Measurements from ENCODE around the gene CREBZF. TPM values are rescaled to one million over a fixed set of nuclear protein-coding genes. Genes with fewer than 3 reads are reported as not detected.

The CREBZF gene
- total RNA-seq, 1 donor from 2014 or later, result 44.7 TPM

DNA sequence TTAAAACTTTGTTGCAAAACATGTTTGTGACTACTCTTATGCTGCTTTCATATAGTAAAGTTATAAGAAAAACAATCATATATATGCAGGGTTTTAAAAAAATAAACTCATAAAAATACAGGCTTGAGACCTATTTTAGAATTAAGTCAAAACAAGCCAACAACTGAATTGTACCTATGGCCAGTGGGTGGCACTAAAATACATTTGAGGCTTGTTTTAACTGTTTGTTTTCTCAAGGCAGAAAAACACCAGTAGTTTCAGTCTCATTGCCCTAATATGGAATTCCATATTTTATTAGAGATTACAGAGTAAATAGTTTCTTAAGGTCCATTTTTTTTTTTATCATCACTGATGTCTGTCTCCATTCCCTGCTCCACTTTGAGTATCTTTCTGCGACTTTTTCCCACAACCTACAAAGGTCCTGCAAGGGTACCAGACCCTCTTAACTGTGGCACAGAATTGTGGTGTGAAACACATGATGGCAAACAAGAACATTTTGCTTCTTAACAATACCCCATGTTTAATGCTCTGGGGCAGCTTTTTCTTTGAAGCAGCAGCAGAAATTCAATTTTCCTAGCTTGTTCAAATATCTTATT lies 29.6 kb upstream of the CREBZF start:
- no peak overlapping the region for H3K4me3 Mint-ChIP-seq (ENCODE audit: unreplicated experiment)
- no peak overlapping the region for H3K27ac Mint-ChIP-seq (ENCODE audit: unreplicated experiment)
- H3K4me1 Mint-ChIP-seq (ENCODE audit: unreplicated experiment), result no peaks in the 10 kb centered on the region
- no peak for DNase-seq (ENCODE audit: extremely low spot score, unreplicated experiment)
- H3K36me3 Mint-ChIP-seq (ENCODE audit: unreplicated experiment), result no peaks in the 10 kb centered on the region
- H3K27me3 Mint-ChIP-seq (ENCODE audit: unreplicated experiment), result peaks cover 4% of the 10 kb centered on the region
- TF ChIP-seq, protein P1, sequence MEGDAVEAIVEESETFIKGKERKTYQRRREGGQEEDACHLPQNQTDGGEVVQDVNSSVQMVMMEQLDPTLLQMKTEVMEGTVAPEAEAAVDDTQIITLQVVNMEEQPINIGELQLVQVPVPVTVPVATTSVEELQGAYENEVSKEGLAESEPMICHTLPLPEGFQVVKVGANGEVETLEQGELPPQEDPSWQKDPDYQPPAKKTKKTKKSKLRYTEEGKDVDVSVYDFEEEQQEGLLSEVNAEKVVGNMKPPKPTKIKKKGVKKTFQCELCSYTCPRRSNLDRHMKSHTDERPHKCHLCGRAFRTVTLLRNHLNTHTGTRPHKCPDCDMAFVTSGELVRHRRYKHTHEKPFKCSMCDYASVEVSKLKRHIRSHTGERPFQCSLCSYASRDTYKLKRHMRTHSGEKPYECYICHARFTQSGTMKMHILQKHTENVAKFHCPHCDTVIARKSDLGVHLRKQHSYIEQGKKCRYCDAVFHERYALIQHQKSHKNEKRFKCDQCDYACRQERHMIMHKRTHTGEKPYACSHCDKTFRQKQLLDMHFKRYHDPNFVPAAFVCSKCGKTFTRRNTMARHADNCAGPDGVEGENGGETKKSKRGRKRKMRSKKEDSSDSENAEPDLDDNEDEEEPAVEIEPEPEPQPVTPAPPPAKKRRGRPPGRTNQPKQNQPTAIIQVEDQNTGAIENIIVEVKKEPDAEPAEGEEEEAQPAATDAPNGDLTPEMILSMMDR (IDR thresholded peaks at IDR 0.05), result peak; percentile 74
- H3K9me3 Mint-ChIP-seq (ENCODE audit: unreplicated experiment), result no peaks in the 10 kb centered on the region

DNA sequence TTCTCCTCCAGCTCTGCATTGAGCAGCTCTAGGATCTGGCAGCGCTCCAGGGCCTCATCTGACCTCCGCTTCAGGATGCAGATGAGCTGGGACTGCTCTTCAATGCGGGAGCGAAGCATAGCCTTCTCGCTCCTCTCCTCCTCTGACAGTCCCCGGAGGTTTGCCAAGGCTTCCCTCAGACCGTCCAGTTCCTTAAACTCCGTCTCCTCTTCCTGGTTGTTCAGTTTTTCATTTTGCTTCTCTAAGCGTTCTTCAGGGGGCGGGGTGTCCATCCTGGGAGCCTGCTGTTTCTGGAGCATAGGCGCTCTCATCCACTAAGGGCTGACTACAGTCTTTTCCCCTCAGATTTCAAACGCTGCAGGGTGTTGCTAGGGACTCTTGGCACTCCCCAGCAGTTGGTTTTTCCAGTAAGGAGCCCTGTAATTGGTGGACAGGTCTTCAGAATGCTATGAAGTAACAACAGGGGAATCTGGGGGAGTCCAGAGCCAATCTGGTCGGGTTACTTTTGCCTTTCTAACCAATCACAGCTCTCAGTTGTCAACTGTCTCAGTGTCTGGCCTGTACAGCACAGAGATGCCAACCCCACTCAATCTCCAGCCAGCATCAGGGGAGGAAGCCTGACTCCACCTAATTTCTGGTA lies 21.0 kb upstream of the CREBZF start, which contains the start of gene CCDC89:
Gene CCDC89 (minus strand): TSS at position 376 of the 640 bp plus-strand sequence. CDS start 65 bp downstream, at position 311.
- peaks cover 8% of the 10 kb centered on the region for H3K27me3 Mint-ChIP-seq (ENCODE audit: unreplicated experiment)
- TF ChIP-seq, protein P1 (IDR thresholded peaks at IDR 0.05), result no peak
- H3K9me3 Mint-ChIP-seq (ENCODE audit: unreplicated experiment), result no peaks in the 10 kb centered on the region
- H3K36me3 Mint-ChIP-seq (ENCODE audit: unreplicated experiment), result no peaks in the 10 kb centered on the region
- H3K27ac Mint-ChIP-seq (ENCODE audit: unreplicated experiment), result no peak within 1 kb of the TSS
- peaks cover 1% of the 10 kb centered on the region for H3K4me1 Mint-ChIP-seq (ENCODE audit: unreplicated experiment)
- H3K4me3 Mint-ChIP-seq (ENCODE audit: unreplicated experiment), result no peak within 1 kb of the TSS
- DNase-seq (ENCODE audit: extremely low spot score, unreplicated experiment), result no peak

DNA sequence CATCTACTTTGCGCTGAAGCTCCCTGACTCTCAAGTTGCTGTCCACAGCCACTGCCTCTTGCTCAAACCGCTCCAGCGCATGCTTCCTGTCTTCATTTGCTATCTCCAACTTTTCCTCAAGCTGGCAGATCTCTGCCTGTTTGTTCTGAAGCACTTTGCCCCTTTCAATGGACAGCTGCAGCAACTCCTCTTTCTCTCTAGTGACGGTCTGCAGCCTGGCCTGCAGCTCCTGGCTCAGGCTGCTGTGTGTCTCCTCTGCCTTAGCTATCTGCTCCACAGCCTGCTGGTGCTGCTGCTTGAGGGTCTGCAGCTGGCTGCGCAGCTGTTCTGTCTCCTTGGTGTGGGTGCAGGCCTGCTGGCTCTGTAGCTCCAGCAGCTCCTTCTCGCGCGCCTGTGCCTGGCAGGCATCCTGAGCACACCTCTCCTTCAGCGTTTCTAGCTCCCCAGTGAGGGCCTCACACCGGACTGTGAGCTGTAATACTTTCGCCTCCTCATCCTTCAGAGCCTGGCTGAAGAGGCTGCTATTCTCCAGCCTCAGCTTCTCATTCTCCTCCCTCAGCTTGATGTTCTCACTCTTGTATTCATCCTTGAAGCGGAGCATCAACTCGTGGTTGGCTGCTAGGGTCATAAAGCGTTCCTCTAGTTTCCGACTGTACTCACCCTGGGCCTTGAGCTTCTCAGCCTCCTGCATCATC lies 20.3 kb upstream of the CREBZF start:
- peaks cover 10% of the 10 kb centered on the region for H3K27me3 Mint-ChIP-seq (ENCODE audit: unreplicated experiment)
- H3K9me3 Mint-ChIP-seq (ENCODE audit: unreplicated experiment), result no peaks in the 10 kb centered on the region
- H3K4me1 Mint-ChIP-seq (ENCODE audit: unreplicated experiment), result peaks cover 1% of the 10 kb centered on the region
- TF ChIP-seq, protein P1 (IDR thresholded peaks at IDR 0.05), result no peak
- H3K4me3 Mint-ChIP-seq (ENCODE audit: unreplicated experiment), result no peak overlapping the region
- no peaks in the 10 kb centered on the region for H3K36me3 Mint-ChIP-seq (ENCODE audit: unreplicated experiment)
- no peak overlapping the region for H3K27ac Mint-ChIP-seq (ENCODE audit: unreplicated experiment)
- no peak for DNase-seq (ENCODE audit: extremely low spot score, unreplicated experiment)

DNA sequence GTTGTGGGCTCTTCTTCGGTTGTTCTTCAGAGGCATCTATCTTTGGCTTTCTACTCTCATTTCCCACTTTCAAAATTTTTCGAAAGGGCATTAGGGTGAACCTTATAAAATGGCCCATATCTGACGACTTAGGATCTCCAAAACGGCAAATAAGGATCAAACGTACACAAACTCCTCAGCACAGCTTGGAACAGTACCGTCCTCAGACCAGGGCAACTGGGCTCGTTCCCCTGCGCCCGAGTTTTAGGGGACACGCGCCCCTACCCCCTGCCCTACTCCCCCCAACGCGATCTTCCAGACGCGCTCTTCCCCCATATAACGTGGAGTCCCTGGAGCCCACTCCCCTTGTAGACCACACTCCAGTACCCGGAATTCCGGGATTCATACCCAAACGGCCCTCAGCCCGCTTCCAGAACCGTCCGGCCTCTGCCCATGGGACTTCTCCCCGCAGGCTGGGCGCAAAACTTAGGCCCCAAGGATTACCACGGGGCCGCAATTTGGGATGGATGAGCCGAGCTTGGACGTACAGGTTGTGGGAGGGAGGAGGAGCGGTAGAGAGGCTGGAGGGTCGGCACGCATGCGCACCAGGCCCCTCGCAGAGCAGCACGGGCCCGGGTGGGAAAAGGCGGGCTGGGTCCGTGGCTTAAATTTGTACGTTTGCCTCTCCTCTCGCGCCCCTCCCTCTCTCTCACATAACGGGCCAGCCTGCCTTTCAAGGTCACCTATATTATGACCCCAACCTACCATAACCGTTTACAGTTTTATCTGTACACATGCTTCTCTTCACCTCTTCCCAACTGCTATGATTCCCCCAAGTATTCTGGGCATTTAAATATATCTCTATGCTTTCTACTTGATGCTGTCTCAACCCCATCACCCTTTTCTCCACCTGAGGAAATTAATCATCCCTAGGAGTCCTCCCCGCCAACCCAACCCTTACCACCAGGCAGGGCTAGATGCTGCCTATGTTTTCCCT lies 17.7 kb upstream of the CREBZF start:
- Mint-ChIP-seq H3K36me3 (ENCODE audit: unreplicated experiment) (no peaks in the 10 kb centered on the region), H3K9me3 (ENCODE audit: unreplicated experiment) (no peaks in the 10 kb centered on the region), H3K4me3 (ENCODE audit: unreplicated experiment) (no peak overlapping the region), H3K27me3 (ENCODE audit: unreplicated experiment) (peaks cover 25% of the 10 kb centered on the region), H3K4me1 (ENCODE audit: unreplicated experiment) (no peaks in the 10 kb centered on the region), H3K27ac (ENCODE audit: unreplicated experiment) (no peak overlapping the region)
- TF ChIP-seq, protein P1 (IDR thresholded peaks at IDR 0.05), result no peak
- no peak for DNase-seq (ENCODE audit: extremely low spot score, unreplicated experiment)
